Mesenchymal stem cell (in vitro differentiated cells and primary cell): ENCODE data around the gene KCNQ5.

Experiments used
- DNase-seq: peaks from one replicate; pipeline ENCODE4 v3.0.0-alpha.2; 2013
- H2AFZ ChIP-seq: one replicate; pipeline ENCODE4 v1.6.1; 2013; ENCODE audit warnings: low read depth, mild to moderate bottlenecking, control low read depth, inconsistent platforms, low read length, moderate library complexity
- H2AK5ac ChIP-seq: 2 replicates; pipeline ENCODE4 v1.6.1; 2013; ENCODE audit warnings: low read length, moderate library complexity, mild to moderate bottlenecking, inconsistent platforms; ENCODE audit not compliant: severe bottlenecking
- H2BK120ac ChIP-seq: one replicate; pipeline ENCODE4 v1.6.1; 2013; ENCODE audit warnings: low read depth, mild to moderate bottlenecking, inconsistent platforms, low read length, moderate library complexity
- H2BK12ac ChIP-seq, 2 experiments: one replicate each; pipeline ENCODE4 v1.6.1; 2013; ENCODE audit warnings: inconsistent platforms in 2 of 2, low read length in 2 of 2, mild to moderate bottlenecking in 2 of 2, moderate library complexity in 2 of 2, control low read depth in 1 of 2
- H2BK15ac ChIP-seq: one replicate; pipeline ENCODE4 v1.6.1; 2013; ENCODE audit warnings: mild to moderate bottlenecking, low read depth, inconsistent platforms; ENCODE audit not compliant: poor library complexity, severe bottlenecking
- H2BK5ac ChIP-seq: 2 replicates; pipeline ENCODE4 v1.6.1; 2013; ENCODE audit warnings: low read depth, mild to moderate bottlenecking, low read length, control low read depth, inconsistent platforms; ENCODE audit not compliant: poor library complexity, severe bottlenecking
- H3K14ac ChIP-seq, 2 experiments: one replicate each; pipeline ENCODE4 v1.6.1; 2013; ENCODE audit warnings: inconsistent platforms in 2 of 2, low read length in 2 of 2, control low read depth in 1 of 2, mild to moderate bottlenecking in 1 of 2, moderate library complexity in 1 of 2
- H3K18ac ChIP-seq, 2 experiments: one replicate each; pipeline ENCODE4 v1.6.1; 2013; ENCODE audit warnings: inconsistent platforms in 2 of 2, low read length in 2 of 2, control low read depth in 1 of 2, low read depth in 1 of 2, mild to moderate bottlenecking in 1 of 2
- H3K23ac ChIP-seq, 2 experiments: one replicate each; pipeline ENCODE4 v1.6.1; 2013; ENCODE audit warnings: inconsistent platforms in 2 of 2, low read length in 2 of 2, mild to moderate bottlenecking in 2 of 2, moderate library complexity in 2 of 2, control low read depth in 1 of 2
- H3K27ac ChIP-seq: 2 replicates; pipeline ENCODE4 v1.5.1; 2013; ENCODE audit warnings: mild to moderate bottlenecking, moderate library complexity, low read length, control low read depth, inconsistent platforms; ENCODE audit not compliant: poor library complexity, severe bottlenecking
- H3K27me3 ChIP-seq, 2 experiments: 2 replicates each; pipeline versions ENCODE4 v1.6.1 to v1.7.0; 2013; ENCODE audit warnings: low read length in 2 of 2, mild to moderate bottlenecking in 2 of 2, moderate library complexity in 2 of 2, control low read depth in 1 of 2, inconsistent platforms in 1 of 2; ENCODE audit not compliant: control insufficient read depth in 1 of 2, insufficient read depth in 1 of 2
- H3K36me3 ChIP-seq, 2 experiments: 2 replicates each; pipeline versions ENCODE4 v1.6.1 to v1.7.0; 2013; ENCODE audit warnings: low read length in 2 of 2, control low read depth in 1 of 2, inconsistent platforms in 1 of 2, low read depth in 1 of 2, mild to moderate bottlenecking in 1 of 2; ENCODE audit not compliant: insufficient read depth in 2 of 2, control insufficient read depth in 1 of 2
- H3K4ac ChIP-seq, 2 experiments: one replicate each; pipeline ENCODE4 v1.6.1; 2013; ENCODE audit warnings: inconsistent platforms in 2 of 2, low read length in 2 of 2, mild to moderate bottlenecking in 2 of 2, moderate library complexity in 2 of 2, control low read depth in 1 of 2, low read depth in 1 of 2
- H3K4me1 ChIP-seq: 2 replicates; pipeline ENCODE4 v1.6.1; 2013; ENCODE audit warnings: low read depth, low read length, control low read depth; ENCODE audit not compliant: control insufficient read depth, insufficient read depth
- H3K4me2 ChIP-seq: 2 replicates; pipeline ENCODE4 v1.6.1; 2013; ENCODE audit warnings: low read length, mild to moderate bottlenecking, inconsistent platforms; ENCODE audit not compliant: poor library complexity, severe bottlenecking
- H3K4me3 ChIP-seq, 2 experiments: 2 replicates each; pipeline versions ENCODE4 v1.5.1 to v1.7.0; 2013; ENCODE audit warnings: low read length in 2 of 2, mild to moderate bottlenecking in 2 of 2, control low read depth in 1 of 2, low read depth in 1 of 2; ENCODE audit not compliant: insufficient read depth in 1 of 2
- H3K79me1 ChIP-seq: replicated peaks from 2 replicates; pipeline ENCODE4 v1.6.1; 2013; ENCODE audit warnings: mild to moderate bottlenecking, control low read depth, low read length, inconsistent platforms; ENCODE audit not compliant: poor library complexity, severe bottlenecking
- H3K9ac ChIP-seq: 2 replicates; pipeline ENCODE4 v1.7.0; 2013; ENCODE audit warnings: mild to moderate bottlenecking, low read length, moderate library complexity
- H3K9me3 ChIP-seq: 2 replicates; pipeline ENCODE4 v1.7.0; 2013; ENCODE audit warnings: mild to moderate bottlenecking, low read length; ENCODE audit not compliant: control insufficient read depth
- H4K8ac ChIP-seq: one replicate; pipeline ENCODE4 v1.6.1; 2013; ENCODE audit warnings: inconsistent platforms, mild to moderate bottlenecking, low read length, moderate library complexity
- H4K91ac ChIP-seq: one replicate; pipeline ENCODE4 v1.6.1; 2013; ENCODE audit warnings: mild to moderate bottlenecking, low read length, inconsistent platforms
- WGBS: methylation state at CpG from one replicate; pipeline ENCODE4 v1.1.7; 2013; ENCODE audit warnings: mixed read lengths; 5-methylcytosine and 5-hydroxymethylcytosine counted together

Gene KCNQ5

DNA sequence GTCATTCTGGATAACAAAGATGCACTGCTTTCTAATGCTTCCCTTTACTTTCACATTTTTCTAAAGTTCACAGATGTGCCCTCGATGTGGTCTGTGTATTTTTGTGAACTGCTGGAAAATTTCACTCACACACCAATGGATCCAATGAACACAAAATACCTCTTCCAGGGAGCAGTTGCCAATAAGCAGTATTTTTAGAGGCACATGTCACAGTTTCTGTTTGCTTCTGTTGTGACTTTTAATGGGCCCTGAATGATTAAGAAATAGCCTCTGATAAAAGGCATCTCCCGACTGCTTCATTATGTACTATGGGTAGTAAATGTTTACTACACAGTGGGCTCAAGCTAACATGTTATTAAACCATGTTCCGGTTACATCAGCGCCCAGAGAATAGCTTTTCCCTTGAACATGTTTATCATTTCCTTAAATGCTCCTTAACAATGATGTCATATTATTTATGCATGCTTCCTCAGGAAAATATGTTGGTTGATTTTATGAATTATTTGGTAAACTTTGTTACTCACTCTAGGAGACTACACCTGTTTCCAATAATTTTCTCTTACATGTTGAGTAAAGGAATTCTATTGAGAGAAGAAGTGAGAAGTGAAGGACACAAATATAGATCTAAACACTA lies 188.0 kb downstream of the KCNQ5 start:
- H3K79me1 ChIP-seq = no peaks in the 10 kb centered on the region
- 77% methylated on average over 3 of the region's 4 CpGs for WGBS
- H2BK12ac ChIP-seq = no peak overlapping the region
- DNase-seq = peak; percentile 45
- H3K27ac ChIP-seq = no peak overlapping the region
- H3K36me3 ChIP-seq = no peaks in the 10 kb centered on the region
- no peak overlapping the region for H2BK15ac ChIP-seq
- H3K4me1 ChIP-seq = no peaks in the 10 kb centered on the region
- H2AFZ ChIP-seq = no peak overlapping the region
- no peak overlapping the region for H4K8ac ChIP-seq
- H2BK120ac ChIP-seq = no peak overlapping the region
- H3K27me3 ChIP-seq = no peaks in the 10 kb centered on the region
- H3K4ac ChIP-seq = no peak overlapping the region
- no peak overlapping the region for H3K14ac ChIP-seq
- no peak overlapping the region for H2AK5ac ChIP-seq
- no peak overlapping the region for H3K18ac ChIP-seq
- H3K9me3 ChIP-seq = no peaks in the 10 kb centered on the region
- no peak overlapping the region for H3K23ac ChIP-seq
- no peak overlapping the region for H2BK5ac ChIP-seq
- H3K9ac ChIP-seq = no peak overlapping the region
- no peak overlapping the region for H3K4me3 ChIP-seq
- H3K4me2 ChIP-seq = no peak overlapping the region
- no peak overlapping the region for H4K91ac ChIP-seq

- H2BK12ac ChIP-seq = no peak overlapping the region
- WGBS = 97% methylated on average over 4 of the region's 4 CpGs
- H2BK15ac ChIP-seq = no peak overlapping the region
- no peak overlapping the region for H3K4me3 ChIP-seq
- no peak for DNase-seq
- H3K23ac ChIP-seq = no peak overlapping the region
- H3K4me2 ChIP-seq = no peak overlapping the region
- H4K8ac ChIP-seq = no peak overlapping the region
- no peak overlapping the region for H3K9ac ChIP-seq
- H3K4ac ChIP-seq = no peak overlapping the region
- no peaks in the 10 kb centered on the region for H3K27me3 ChIP-seq
- no peak overlapping the region for H2BK120ac ChIP-seq
- H3K18ac ChIP-seq = no peak overlapping the region
- no peak overlapping the region for H2AFZ ChIP-seq
- H3K36me3 ChIP-seq = no peaks in the 10 kb centered on the region
- H3K14ac ChIP-seq = no peak overlapping the region
- no peak overlapping the region for H2AK5ac ChIP-seq
- no peaks in the 10 kb centered on the region for H3K9me3 ChIP-seq
- no peaks in the 10 kb centered on the region for H3K79me1 ChIP-seq
- no peak overlapping the region for H4K91ac ChIP-seq
- no peak overlapping the region for H3K27ac ChIP-seq
- no peaks in the 10 kb centered on the region for H3K4me1 ChIP-seq
- H2BK5ac ChIP-seq = no peak overlapping the region
Observed at GRCh38 chr6:72810571-72811280, 188.9 kb downstream of the KCNQ5 start.

GRCh38 chr6:72811971-72812421 lies 190.1 kb downstream of the KCNQ5 start:
- Histone ChIP-seq H3K9me3 (no peaks in the 10 kb centered on the region), H3K27ac (no peak overlapping the region), H3K9ac (no peak overlapping the region), H3K36me3 (no peaks in the 10 kb centered on the region), H2AK5ac (no peak overlapping the region), H2BK120ac (no peak overlapping the region), H3K79me1 (no peaks in the 10 kb centered on the region), H2BK12ac (no peak overlapping the region), H3K4ac (no peak overlapping the region), H3K23ac (no peak overlapping the region), H3K27me3 (no peaks in the 10 kb centered on the region), H3K4me2 (no peak overlapping the region), H3K4me1 (no peaks in the 10 kb centered on the region), H3K18ac (no peak overlapping the region), H4K8ac (no peak overlapping the region), H3K14ac (no peak overlapping the region), H4K91ac (no peak overlapping the region), H2BK15ac (no peak overlapping the region), H2BK5ac (no peak overlapping the region), H3K4me3 (no peak overlapping the region), H2AFZ (no peak overlapping the region)
- WGBS = 5% methylated on average over 5 of the region's 6 CpGs
- peak; percentile 84 for DNase-seq

DNA sequence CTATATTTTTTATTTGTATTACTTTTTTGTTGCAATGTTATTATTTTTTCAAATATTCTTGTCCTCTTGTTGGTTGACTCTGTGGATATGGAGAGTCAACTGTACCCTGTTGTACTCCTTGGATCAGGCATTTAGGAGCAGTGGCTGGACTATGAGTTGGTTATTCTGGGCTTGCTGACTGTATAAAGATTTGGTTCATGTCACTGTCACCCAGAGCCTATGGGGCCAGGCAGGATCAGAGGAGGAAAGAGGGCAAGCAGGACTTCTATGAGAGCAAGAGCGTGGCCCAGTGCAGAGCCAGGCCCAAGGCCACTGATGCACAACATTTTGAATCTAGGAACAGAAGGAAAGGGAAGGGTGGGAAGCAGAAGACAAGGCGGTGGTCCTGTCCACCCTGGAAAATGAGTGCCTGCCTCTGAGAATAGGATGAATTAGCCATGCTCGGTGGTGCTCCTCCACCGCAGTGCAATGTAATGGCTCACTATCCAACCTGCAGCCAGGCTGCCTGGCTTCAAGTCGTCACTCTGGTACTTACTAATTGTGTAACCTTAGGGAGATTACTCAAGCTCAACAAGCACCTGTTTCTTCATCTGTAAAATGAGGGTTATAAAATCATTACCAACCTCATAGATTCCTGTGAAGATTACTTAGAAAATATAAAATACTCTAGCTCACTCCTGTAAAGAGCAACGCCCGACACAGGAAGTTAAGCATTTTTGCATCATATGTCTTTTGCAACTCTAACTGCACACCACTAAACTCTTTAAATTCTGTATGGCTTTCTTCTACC lies 192.1 kb downstream of the KCNQ5 start:
- 85% methylated on average over 5 of the region's 7 CpGs for WGBS

More for the DNA sequence above, 192.1 kb downstream of the KCNQ5 start:
- Histone ChIP-seq H2BK5ac (no peak overlapping the region), H3K27me3 (no peaks in the 10 kb centered on the region), H3K4ac (no peak overlapping the region), H2BK120ac (no peak overlapping the region), H3K36me3 (no peaks in the 10 kb centered on the region), H3K4me2 (no peak overlapping the region), H3K18ac (peak overlapping the region in 1 of 2 experiments; percentile 25), H3K23ac (no peak overlapping the region), H3K9me3 (no peaks in the 10 kb centered on the region), H2AK5ac (no peak overlapping the region), H4K91ac (peak overlapping the region; percentile 15), H3K14ac (no peak overlapping the region), H3K4me1 (no peaks in the 10 kb centered on the region), H3K27ac (no peak overlapping the region), H3K79me1 (no peaks in the 10 kb centered on the region), H3K9ac (no peak overlapping the region), H2BK15ac (no peak overlapping the region), H4K8ac (no peak overlapping the region), H2AFZ (no peak overlapping the region), H2BK12ac (peak overlapping the region in 1 of 2 experiments; percentile 12), H3K4me3 (no peak overlapping the region)
- DNase-seq = no peak
